MM.1S (cell line): Measurements from ENCODE around the gene ZSCAN1.

Source experiments
- CTCF ChIP-seq: fragments of 300-600 bp; sonication (generic); IDR thresholded peaks from 2 replicates; pipeline ENCODE4 v1.5.1; 2016; ENCODE audit warnings: antibody characterized with exemption, low read length, mixed read lengths
- EZH2 ChIP-seq: fragments of 300-600 bp; sonication (generic); optimal IDR thresholded peaks from 2 replicates; pipeline ENCODE3; 2017; ENCODE audit warnings: low read depth, mild to moderate bottlenecking, antibody characterized with exemption, low read length, mixed read lengths
- EZH2phosphoT487 ChIP-seq: fragments of 300-600 bp; sonication (generic); IDR thresholded peaks from 2 replicates; pipeline ENCODE4 v1.6.1; 2018; ENCODE audit warnings: antibody characterized with exemption, low read length

- TF ChIP-seq EZH2phosphoT487 (no peak), EZH2 (no peak), CTCF (no peak)
These were observed 4.9 kb downstream of the ZSCAN1 start for GRCh38 chr19:58038688-58039204.
